ENCODE results near the gene SEMA3G. TPM values are rescaled to one million over a fixed set of nuclear protein-coding genes. Genes with fewer than 3 reads are reported as not detected.

Gene SEMA3G
- total and polyA plus RNA-seq, 11 donors: 11.4 to 29.0 (median 14.4) TPM

GRCh38 chr3:52443791-52444687 lies 864 bp downstream of the SEMA3G start:
- DNase-seq (peak in 2 of 5 donors; percentile 19 to 26), ATAC-seq (no peak)
- TF ChIP-seq POLR2A (IDR thresholded peaks at IDR 0.05) (no peak), CTCF (IDR thresholded peaks at IDR 0.05) (no peak)
- Histone ChIP-seq H3K27me3 (no peaks in the 10 kb centered on the region), H3K9me3 (no peaks in the 10 kb centered on the region), H3K36me3 (no peaks in the 10 kb centered on the region), H3K27ac (peak overlapping the region in 7 of 12 donors; percentile 19 to 59 (median 52)), H3K4me3 (peak overlapping the region in 10 of 12 donors; percentile 8 to 52 (median 42)), H3K4me1 (peaks cover 0 to 29% (median 13%) of the 10 kb centered on the region in 12 donors)
- WGBS, 4 donors: 83 to 90% (median 87%) methylated on average over 23 to 25 of the region's 25 CpGs
- intact Hi-C loops (cut with DNase I): no loop called here

GRCh38 chr3:52443268-52443610 lies 1.7 kb downstream of the SEMA3G start:
- H3K27ac ChIP-seq: peak overlapping the region in 7 of 12 donors; percentile 19 to 59 (median 52)
- peaks cover 0 to 26% (median 14%) of the 10 kb centered on the region in 12 donors for H3K4me1 ChIP-seq
- intact Hi-C loops (cut with DNase I): no loop called here
- H3K36me3 ChIP-seq: peaks cover 0 to 5% (median 0%) of the 10 kb centered on the region in 9 donors
- TF ChIP-seq POLR2A (IDR thresholded peaks at IDR 0.05) (no peak), CTCF (IDR thresholded peaks at IDR 0.05) (no peak)
- H3K4me3 ChIP-seq: peak overlapping the region in 11 of 12 donors; percentile 8 to 52 (median 42)
- H3K27me3 ChIP-seq: no peaks in the 10 kb centered on the region
- no peaks in the 10 kb centered on the region for H3K9me3 ChIP-seq
- DNase-seq: peak in 1 of 5 donors; percentile 52
- no peak for ATAC-seq
- WGBS, 4 donors: 81 to 94% (median 89%) methylated on average over 8 of the region's 8 CpGs

- 88 to 95% (median 93%) methylated on average over 14 to 16 of the region's 16 CpGs for WGBS, 4 donors
- Histone ChIP-seq H3K4me1 (peaks cover 0 to 26% (median 14%) of the 10 kb centered on the region in 12 donors), H3K27ac (peak overlapping the region in 8 of 12 donors; percentile 19 to 59 (median 38)), H3K36me3 (peaks cover 0 to 5% (median 0%) of the 10 kb centered on the region in 9 donors), H3K4me3 (peak overlapping the region in 11 of 12 donors; percentile 8 to 52 (median 42)), H3K9me3 (no peaks in the 10 kb centered on the region), H3K27me3 (no peaks in the 10 kb centered on the region)
- DNase-seq (peak in 2 of 5 donors; percentile 11 to 52), ATAC-seq (no peak)
- TF ChIP-seq CTCF (IDR thresholded peaks at IDR 0.05) (no peak), POLR2A (IDR thresholded peaks at IDR 0.05) (no peak)
- intact Hi-C loops (cut with DNase I): no loop called here
Measured at GRCh38 chr3:52442409-52443267, 2.3 kb downstream of the SEMA3G start.

Data from heart left ventricle (tissue), 16 donors.